CD1c-positive myeloid dendritic cell (primary cell): ENCODE results near the gene EMP2.

Source experiments
- DNase-seq: peaks from one replicate; pipeline ENCODE4 v3.0.0-alpha.2; 2016; ENCODE audit errors: extremely low spot score

The EMP2 gene

DNA sequence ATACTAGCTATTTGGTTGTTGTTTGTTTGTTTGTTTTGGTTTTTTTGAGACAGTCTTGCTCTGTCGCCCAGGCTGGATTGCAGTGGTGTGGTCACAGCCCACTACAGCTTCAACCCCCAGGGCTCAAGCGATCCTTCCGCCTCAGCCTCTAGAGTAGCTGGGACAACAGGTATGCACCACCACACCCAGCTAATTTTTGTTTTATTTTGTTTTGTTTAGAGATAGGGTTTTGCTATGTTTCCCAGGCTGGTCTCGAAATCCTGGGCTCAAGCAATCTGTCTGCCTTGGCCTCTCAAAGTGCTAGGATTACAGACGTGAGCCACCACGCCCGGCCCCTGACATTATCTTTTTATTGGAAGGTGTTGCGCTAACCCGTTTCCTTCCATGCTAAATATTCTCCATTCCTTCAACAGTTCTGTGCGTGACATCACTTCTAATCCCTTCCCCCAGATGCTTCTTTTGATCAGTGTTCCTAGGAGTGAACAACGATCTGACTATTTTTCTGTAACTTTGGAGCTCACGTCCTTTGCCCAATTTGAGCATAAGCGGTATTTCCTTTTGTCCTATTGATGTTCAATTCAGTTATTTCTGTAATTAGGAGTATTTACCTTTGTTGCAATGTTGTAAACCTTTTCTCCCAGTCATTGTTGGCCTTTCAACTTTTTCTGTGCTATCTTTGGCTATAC, 30.2 kb upstream of the EMP2 start:
- no peak for DNase-seq

DNA sequence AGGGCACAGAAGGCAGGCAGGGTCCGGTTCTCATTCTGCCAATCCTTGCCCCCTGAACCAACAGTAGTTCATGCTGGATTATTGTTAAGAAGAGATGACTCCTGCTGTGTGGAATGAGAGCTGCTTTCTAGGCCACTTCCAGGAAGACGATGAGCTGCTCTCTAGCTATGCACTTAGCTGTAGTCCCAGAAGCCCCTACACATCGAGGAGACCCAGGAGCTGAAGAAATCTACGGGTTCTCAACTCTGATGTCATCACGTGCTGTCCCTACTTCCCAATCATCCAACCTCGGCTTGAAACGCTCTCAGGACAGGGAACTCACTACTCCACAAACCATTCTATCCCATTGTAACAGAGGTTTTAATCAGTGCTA, 29.0 kb upstream of the EMP2 start:
- DNase-seq: no peak

DNA sequence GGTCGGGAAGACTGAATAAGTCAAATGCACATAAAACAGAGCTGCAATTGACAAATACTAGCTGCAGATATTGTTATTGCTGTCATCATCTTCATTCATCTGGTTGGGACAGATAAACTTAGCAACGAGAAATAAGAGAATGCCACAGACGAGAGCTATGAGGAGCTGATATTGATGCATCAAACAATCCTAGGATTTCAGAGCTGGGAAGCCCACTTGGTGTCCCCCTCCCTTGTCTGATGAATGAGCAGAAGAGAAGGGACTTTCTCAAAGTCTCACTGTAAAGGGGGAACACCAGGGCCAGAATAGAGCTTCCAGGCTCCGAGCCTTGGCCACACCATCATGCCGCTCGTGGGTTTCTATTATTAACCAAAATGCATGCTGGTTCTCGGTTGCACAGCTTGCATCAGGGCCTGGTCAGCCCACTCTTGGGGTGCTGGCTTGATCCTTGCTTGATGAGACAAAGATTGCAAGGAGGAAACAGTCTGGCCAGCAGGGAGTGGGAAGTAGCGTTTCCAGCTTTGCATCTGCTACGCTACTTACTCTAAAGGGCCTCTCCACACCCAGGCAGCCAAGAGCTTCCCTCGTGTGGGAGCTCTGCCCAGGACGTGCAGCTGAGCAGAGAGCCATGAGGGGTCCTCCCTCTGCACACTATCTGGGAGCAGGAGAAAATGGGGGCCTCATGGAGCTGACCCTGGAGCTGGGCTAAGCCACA, 28.4 kb upstream of the EMP2 start:
- DNase-seq: peak; percentile 18

- DNase-seq: no peak
Observed at GRCh38 chr16:10607157-10607556, 26.8 kb upstream of the EMP2 start.

DNA sequence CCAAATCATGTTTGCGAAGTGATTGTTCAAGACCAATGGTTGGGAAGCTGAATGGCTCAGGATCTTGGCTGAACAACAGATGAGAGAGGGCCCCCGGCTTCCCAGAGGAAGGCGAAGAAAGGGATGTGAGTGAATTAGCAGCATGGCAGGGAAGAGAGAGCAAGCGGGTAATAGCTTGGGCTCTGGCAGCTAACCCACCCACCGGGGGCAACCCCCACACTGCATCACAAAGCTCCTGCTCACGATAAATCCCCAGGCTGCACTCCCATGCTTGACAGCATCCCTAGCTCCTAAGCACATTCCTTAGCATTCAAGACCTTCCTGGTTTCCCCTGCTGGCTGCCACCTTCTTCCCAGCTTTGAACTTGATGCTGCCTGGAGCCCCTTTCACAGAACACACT, 26.2 kb upstream of the EMP2 start:
- DNase-seq: no peak

DNA sequence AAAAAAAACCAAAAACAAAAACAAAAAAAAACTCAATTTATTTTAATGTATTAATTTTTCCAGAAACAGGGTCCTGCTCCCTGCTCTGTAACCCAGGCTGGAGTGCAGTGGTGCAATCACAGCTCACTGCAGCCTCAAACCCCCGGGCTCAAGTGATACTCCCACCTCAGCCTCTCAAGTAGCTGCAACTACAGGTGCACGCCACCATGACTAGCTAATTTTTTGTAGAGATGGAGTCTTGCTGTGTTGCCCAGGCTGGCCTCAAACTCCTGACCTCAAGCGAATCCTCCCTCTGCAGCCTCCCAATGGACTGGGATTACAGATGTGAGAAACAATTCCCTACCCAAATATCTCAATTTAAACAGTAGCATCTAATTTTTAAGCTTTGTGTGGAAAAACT, 25.2 kb upstream of the EMP2 start:
- no peak for DNase-seq

- no peak for DNase-seq
Observed at GRCh38 chr16:10601444-10602408, 21.3 kb upstream of the EMP2 start.

DNA sequence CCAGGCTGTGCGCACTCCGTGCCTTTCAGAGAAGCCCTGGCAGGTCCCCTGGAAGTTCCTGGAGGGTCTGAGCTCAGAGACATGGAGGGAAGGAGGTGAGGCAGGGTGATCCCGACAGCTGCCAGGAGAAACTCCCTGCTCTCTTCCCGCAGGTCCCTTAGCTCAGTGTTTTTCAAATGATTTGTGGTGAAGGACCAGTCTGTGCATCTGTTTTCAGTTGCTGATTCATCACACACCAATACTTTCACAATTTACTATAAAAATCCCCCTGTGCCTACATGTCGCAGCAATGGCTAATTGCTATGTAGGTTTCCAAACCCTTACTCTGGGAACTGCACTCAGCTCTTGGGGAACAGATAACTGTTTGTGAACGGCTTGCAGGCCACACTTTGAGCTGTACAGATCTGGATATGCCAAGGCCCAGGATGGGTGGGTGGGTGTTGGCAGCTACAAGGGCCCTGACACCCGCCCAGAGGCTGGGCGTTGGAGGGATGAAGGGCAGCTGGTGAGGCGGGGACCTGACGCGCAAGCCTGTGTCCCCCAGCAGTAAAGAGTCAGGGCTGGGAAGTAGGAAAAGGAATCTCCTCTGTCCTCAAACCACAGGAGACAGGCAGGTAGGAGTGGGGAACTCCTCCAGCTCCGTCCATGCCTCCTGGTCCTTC, 20.5 kb upstream of the EMP2 start:
- DNase-seq: no peak

DNA sequence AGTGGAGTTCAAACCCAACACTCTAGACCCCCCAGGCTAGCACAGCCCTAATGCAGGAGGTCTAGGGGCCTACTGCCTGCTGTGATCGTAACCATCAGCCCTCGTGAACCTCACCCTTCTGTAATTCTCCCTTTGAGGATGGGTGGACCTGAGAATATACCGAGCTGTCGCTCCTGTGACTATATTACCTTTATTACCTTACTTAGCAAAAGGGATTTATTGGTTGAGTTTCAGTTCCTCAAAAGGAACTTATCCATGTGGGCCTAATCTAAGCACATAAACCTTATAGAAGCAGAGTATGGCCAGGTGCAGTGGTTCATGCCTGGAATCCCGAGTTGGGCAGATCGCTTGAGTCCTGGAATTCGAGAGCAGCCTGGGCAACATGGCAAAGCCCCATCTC, 19.2 kb upstream of the EMP2 start:
- no peak for DNase-seq

DNA sequence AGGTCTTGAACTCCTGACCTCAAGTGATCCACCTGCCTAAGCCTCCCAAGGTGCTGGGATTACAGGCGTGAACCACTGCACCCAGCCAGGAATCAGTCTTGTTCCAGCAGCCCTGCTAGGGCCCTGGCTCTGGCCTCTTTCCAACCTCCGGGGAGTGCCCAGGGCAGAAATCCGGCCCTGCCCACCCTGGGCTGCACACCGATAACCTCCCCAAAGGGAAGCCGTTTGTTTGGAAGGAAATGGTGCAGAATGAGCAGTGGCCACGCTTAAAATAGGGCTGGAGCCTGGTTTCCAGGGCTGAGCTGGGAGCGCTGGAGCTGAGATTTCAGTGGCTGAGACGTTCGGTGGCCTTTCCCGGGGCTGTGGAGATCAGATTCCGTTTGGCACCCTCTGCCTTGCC, 17.8 kb upstream of the EMP2 start:
- DNase-seq: no peak

GRCh38 chr16:10597187-10597601, 16.8 kb upstream of the EMP2 start:
- DNase-seq: no peak

- no peak for DNase-seq
Observed at GRCh38 chr16:10594312-10594950, 14.0 kb upstream of the EMP2 start.

DNA sequence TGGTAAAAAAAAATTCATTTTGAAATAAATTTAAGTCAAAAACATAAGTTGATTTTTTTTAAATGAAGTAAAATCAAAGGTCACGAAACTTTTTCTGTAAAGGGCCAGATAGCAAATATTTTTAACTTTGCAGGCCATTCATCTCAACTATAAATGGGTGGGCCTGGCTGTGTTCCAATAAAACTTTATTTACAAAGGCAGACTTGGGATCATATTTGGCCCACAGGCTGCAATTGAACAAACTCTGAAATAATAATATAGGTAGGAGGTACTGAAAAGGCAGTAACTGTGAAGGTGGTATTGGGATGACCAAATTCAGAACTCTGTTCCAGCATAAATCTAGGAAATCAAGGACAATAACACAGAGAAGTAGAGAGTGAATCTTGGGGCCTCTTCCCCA, 12.2 kb upstream of the EMP2 start:
- no peak for DNase-seq

DNA sequence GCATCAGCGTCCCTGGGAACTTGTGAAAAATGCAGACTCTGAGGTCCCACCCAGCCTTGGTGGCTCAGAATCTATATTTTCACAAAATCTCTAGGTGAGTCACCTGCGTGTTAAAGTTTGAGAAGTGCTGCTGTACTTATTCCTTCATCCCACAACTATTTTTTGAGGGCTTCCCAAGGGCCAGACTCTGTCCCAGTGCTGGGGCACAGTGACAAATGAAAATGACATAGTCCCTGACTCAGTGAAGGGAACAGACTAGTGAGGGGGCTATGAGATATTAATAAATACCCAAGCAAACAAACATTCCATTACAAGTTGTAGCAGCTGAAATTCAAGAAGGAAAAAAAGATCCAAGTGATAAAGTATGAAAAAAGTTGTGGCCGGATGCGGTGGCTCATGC, 9.9 kb upstream of the EMP2 start:
- DNase-seq: no peak

- no peak for DNase-seq
Observed at GRCh38 chr16:10589109-10589508, 8.7 kb upstream of the EMP2 start.

DNA sequence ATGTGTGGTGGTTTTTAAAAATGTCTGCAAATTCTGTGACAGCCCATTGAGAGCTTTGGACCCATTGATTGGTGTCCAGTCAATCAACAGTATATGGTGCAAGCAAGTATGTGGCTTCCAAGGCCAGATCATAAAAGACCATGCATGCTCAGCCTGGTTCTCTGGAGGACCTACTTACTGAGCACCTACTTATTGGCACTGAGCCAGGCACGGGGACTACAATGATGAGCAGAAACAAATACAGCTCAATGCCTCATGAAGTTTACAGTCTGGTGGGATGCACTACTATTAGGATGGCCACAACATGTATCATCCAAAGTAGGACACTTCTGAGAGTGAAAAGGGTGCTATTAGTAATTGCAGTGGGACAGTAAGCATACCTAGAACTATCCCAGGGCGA, 7.2 kb upstream of the EMP2 start:
- no peak for DNase-seq

- no peak for DNase-seq
Observed at GRCh38 chr16:10584981-10585438, 4.6 kb upstream of the EMP2 start.

DNA sequence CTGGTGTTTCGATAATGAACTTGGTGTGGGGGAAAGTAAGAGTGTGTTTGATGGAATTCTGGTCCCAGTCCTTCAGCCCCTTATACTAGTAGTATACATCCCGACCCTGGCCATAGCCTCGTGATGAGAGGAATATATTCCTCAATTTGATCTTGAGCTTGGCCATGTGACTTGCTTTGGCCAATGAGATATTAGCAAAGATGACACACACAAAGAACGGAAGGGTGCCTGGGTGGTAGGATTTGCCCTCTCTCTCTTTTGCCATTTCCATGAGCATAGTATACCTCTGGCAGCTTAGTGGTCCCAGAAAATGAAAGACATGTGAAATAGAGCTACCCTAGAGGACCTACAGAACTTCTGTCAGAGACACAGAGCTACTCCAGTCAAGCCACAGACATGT, 2.9 kb upstream of the EMP2 start:
- DNase-seq: no peak

- no peak for DNase-seq
Observed at GRCh38 chr16:10581507-10581906, 1.1 kb upstream of the EMP2 start.

DNA sequence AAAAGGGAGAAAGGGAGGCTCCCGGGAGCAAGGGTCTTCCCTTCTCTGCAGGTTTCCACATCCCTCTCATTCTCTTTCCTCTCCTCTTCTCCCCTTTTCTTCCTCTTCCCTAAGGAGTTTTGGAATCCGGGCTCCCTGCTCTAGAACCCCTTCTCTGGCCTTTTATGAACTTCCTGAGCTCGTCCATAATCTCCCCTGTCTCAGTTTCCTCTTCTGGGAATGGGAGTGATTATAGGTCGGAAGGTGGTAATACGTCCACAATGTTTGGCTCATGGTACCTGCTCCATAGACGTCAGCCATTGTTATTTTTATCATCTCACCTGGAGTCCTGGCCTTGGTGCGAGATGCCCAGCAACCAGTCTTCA, 467 bp upstream of the EMP2 start:
- DNase-seq: no peak

DNA sequence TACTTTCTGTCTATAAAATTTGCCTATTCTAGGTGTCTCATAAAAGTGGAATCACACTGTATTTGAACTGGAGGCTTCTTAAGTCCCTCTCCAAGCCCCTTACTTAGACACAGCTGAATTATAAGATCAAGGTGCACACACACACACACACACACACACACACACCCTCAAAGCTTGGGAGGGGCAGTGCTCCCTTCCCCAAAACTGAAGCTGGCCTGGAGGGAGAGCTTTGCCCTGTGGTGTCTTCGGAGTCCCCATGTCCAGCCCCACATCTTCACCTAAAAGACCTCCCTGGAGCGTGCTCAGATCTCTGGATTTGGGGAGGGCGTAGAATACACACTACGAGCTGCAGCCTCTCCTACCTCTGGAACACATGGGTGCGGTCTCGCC, 828 bp downstream of the EMP2 start:
- no peak for DNase-seq
